HepG2 (cell line): Measurements from ENCODE around the gene ALOX15. TPM values are rescaled to one million over a fixed set of nuclear protein-coding genes. Genes with fewer than 3 reads are reported as not detected.

ENCODE experiments used
- ATAC-seq: fragments of 200-7000 bp; cut with Tn5 transposase; 3 replicates; pipeline ENCODE4 v1.9.1; 2020; ENCODE audit warnings: mild to moderate bottlenecking, moderate library complexity
- BruUV-seq: library from RNA; stranded (reverse); fragments of 400-500 nt; replicated peaks from 2 replicates; lab custom pipeline; 2021; lab: Mats Ljungman, UMichigan
- CTCF ChIA-PET: fragments of 300-600 bp; formaldehyde crosslinking; extraction: SDS; loops from one replicate; lab custom pipeline; 2021; ENCODE audit warnings: low total read pairs, inconsistent platforms, low intra/inter-chr PET ratio; lab: Yijun Ruan, JAX
- POLR2A ChIA-PET: fragments of 350-600 bp; sonication (Branson Sonifier 250); formaldehyde crosslinking; loops from one replicate; lab custom pipeline; 2020; ENCODE audit warnings: antibody characterized with exemption, inconsistent platforms; lab: Yijun Ruan, JAX
- DNase-seq: peaks from one replicate; pipeline ENCODE4 v3.0.0-alpha.2; 2015; ENCODE audit warnings: low spot score
- FAIRE-seq: peaks from 3 replicates; lab custom pipeline; 2011; peaks lifted over from hg19 to GRCh38; lab: Jason Lieb, UNC
- H2AFZ ChIP-seq: one replicate; pipeline ENCODE4 v1.6.1; 2011; ENCODE audit warnings: low read length, inconsistent platforms
- H3K27ac ChIP-seq: fragments of 300-600 bp; 3 replicates; pipeline ENCODE4 v1.8.0; 2011; ENCODE audit warnings: mixed run types, mild to moderate bottlenecking, mixed read lengths, low read length, inconsistent platforms; ENCODE audit not compliant: insufficient read depth; ENCODE audit errors: extremely low read length
- H3K27me3 ChIP-seq, 2 experiments: fragments of 200-600 bp in 1 of 2; 2 replicates in 1 of 2; 3 replicates in 1 of 2; pipeline versions ENCODE4 v1.6.0 to v1.8.0; 2011; ENCODE audit warnings: low read length in 2 of 2, mild to moderate bottlenecking in 2 of 2, moderate library complexity in 2 of 2, inconsistent platforms in 1 of 2; ENCODE audit not compliant: insufficient read depth in 2 of 2, control insufficient read depth in 1 of 2
- H3K36me3 ChIP-seq, 2 experiments: fragments of 200-600 bp in 1 of 2; replicated peaks in 1 of 2; 2 replicates in 1 of 2; 3 replicates in 1 of 2; pipeline versions ENCODE4 v1.5.1 to v1.8.0; 2011; ENCODE audit warnings: low read length in 2 of 2, inconsistent platforms in 1 of 2; ENCODE audit not compliant: insufficient read depth in 2 of 2, control insufficient read depth in 1 of 2
- H3K4me1 ChIP-seq: 2 replicates; pipeline ENCODE4 v1.5.1; 2012; ENCODE audit warnings: low read length, inconsistent platforms; ENCODE audit not compliant: insufficient read depth
- H3K4me2 ChIP-seq: 2 replicates; pipeline ENCODE4 v1.6.0; 2011; ENCODE audit warnings: low read depth, low read length, inconsistent platforms
- H3K4me3 ChIP-seq, 3 experiments: fragments of 200-600 bp in 1 of 3; sonication (generic), shearing (Covaris generic) in 1 of 3; replicated peaks in 1 of 3; 2 replicates each; pipeline ENCODE4 v1.5.1; 2011 to 2016; ENCODE audit warnings: low read length in 3 of 3, inconsistent platforms in 2 of 3, low read depth in 2 of 3, mild to moderate bottlenecking in 2 of 3, control low read depth in 1 of 3, mixed read lengths in 1 of 3; ENCODE audit not compliant: insufficient read depth in 1 of 3
- H3K79me2 ChIP-seq: one replicate; pipeline ENCODE4 v1.6.1; 2011; ENCODE audit warnings: low read length, inconsistent platforms; ENCODE audit not compliant: insufficient read depth
- H3K9ac ChIP-seq: 2 replicates; pipeline ENCODE4 v1.6.0; 2011; ENCODE audit warnings: mild to moderate bottlenecking, low read depth, low read length, inconsistent platforms; ENCODE audit not compliant: insufficient read depth
- H3K9me3 ChIP-seq: 2 replicates; pipeline ENCODE4 v1.5.1; 2012; ENCODE audit warnings: mild to moderate bottlenecking, low read length
- H4K20me1 ChIP-seq: 2 replicates; pipeline ENCODE4 v1.6.0; 2011; ENCODE audit warnings: inconsistent platforms, mild to moderate bottlenecking, low read length, moderate library complexity; ENCODE audit not compliant: insufficient read depth
- HOMEZ ChIP-seq: IDR thresholded peaks from 2 replicates; pipeline ENCODE4 v1.6.1; 2016; ENCODE audit warnings: low read depth
- HOXA3 ChIP-seq: sonication (generic); formaldehyde crosslinking; IDR thresholded peaks from 2 replicates; pipeline ENCODE4 v1.5.0; 2020; ENCODE audit warnings: missing genetic modification reagents
- NR2F1 ChIP-seq, 2 experiments: fragments of 450-650 bp in 1 of 2; formaldehyde crosslinking in 1 of 2; IDR thresholded peaks; 2 replicates each; pipeline versions ENCODE4 v1.5.0 to v1.6.1; 2016 to 2020; ENCODE audit warnings: mild to moderate bottlenecking in 1 of 2, missing compliant biosample characterization in 1 of 2, missing genetic modification reagents in 1 of 2, moderate library complexity in 1 of 2
- RELA ChIP-seq: sonication (generic); formaldehyde crosslinking; IDR thresholded peaks from 2 replicates; pipeline ENCODE4 v1.4.0; 2020; ENCODE audit warnings: missing genetic modification reagents
- SMC3 ChIP-seq: IDR thresholded peaks from 2 replicates; pipeline ENCODE4 v1.6.1; 2011; ENCODE audit warnings: low read length, improper control_type of control experiment
- STAT5B ChIP-seq: sonication (generic); formaldehyde crosslinking; IDR thresholded peaks from 2 replicates; pipeline ENCODE4 v1.4.0; 2020; ENCODE audit warnings: missing genetic modification reagents
- ZMAT3 ChIP-seq: sonication (generic); formaldehyde crosslinking; conservative IDR thresholded peaks from 2 replicates; pipeline ENCODE4 v1.7.0; 2021; ENCODE audit warnings: missing genetic modification reagents
- ZNF256 ChIP-seq: sonication (generic); formaldehyde crosslinking; conservative IDR thresholded peaks from 2 replicates; pipeline ENCODE4 v1.4.0; 2020; ENCODE audit warnings: missing genetic modification reagents
- ZNF333 ChIP-seq: sonication (generic); formaldehyde crosslinking; IDR thresholded peaks from 2 replicates; pipeline ENCODE4 v1.4.0; 2020; ENCODE audit warnings: mild to moderate bottlenecking, missing genetic modification reagents, borderline replicate concordance
- ZNF572 ChIP-seq: sonication (generic); formaldehyde crosslinking; IDR thresholded peaks from 2 replicates; pipeline ENCODE4 v1.5.1; 2020; ENCODE audit warnings: mild to moderate bottlenecking, missing genetic modification reagents
- ZNF792 ChIP-seq: IDR thresholded peaks from 2 replicates; pipeline ENCODE4 v1.6.1; 2016
- ZSCAN20 ChIP-seq: sonication (generic); formaldehyde crosslinking; IDR thresholded peaks from 2 replicates; pipeline ENCODE4 v1.4.0; 2020; ENCODE audit warnings: missing genetic modification reagents, mild to moderate bottlenecking, borderline replicate concordance
- WGBS: methylation state at CpG from one replicate; pipeline ENCODE4 v1.1.6; 2017; ENCODE audit warnings: low lambda C conversion rate; 5-methylcytosine and 5-hydroxymethylcytosine counted together
- in situ Hi-C: cut with HindIII; loops from 2 replicates; pipeline ENCODE4 v1.10.0; 2017; ENCODE audit warnings: low pct_unique_long_range_greater_than_20kb; ENCODE audit not compliant: extremely low pct_ligation_motif_present
- intact Hi-C: fragments of 100-400 bp; cut with micrococcal nuclease; formaldehyde crosslinking; loops from one replicate; pipeline ENCODE4 v1.10.0; 2022; ENCODE audit not compliant: unreplicated experiment
- polyA plus RNA-seq, 8 experiments: library from polyadenylated mRNA; depleted of rRNA in 3 of 8; stranded (reverse) in 7 of 8; unstranded in 1 of 8; fragments of >200 nt; fragmentation: Illumina TruSeq in 4 of 8; extraction: Trizol in 4 of 8; gene quantifications; 2 replicates each; pipeline versions ENCODE4 v1.2.1 to v1.2.3, GENCODE V29; 2011 to 2016; ENCODE audit warnings: low read depth in 4 of 8, missing spikeins in 1 of 8, mixed read lengths in 1 of 8; ENCODE audit not compliant: insufficient read depth in 1 of 8
- total RNA-seq, 5 experiments: library from RNA; depleted of rRNA; stranded (reverse); fragments of >200 nt; fragmentation: Illumina TruSeq; extraction: Trizol; gene quantifications; 2 replicates each; pipeline ENCODE4 v1.2.3, GENCODE V29; 2016; ENCODE audit warnings: low read depth in 1 of 5
- TF ChIP-seq, protein P1 (sequence below): sonication (generic); formaldehyde crosslinking; IDR thresholded peaks from 2 replicates; pipeline ENCODE4 v1.4.0; 2020; ENCODE audit warnings: mild to moderate bottlenecking, missing genetic modification reagents
- TF ChIP-seq, protein P2 (sequence below): sonication (generic); formaldehyde crosslinking; IDR thresholded peaks from 2 replicates; pipeline ENCODE4 v1.9.0; 2021; ENCODE audit warnings: missing genetic modification reagents, borderline replicate concordance
- TF ChIP-seq, protein P3 (sequence below): sonication (generic); formaldehyde crosslinking; IDR thresholded peaks from 2 replicates; pipeline ENCODE4 v1.5.0; 2020; ENCODE audit warnings: missing genetic modification reagents
- TF ChIP-seq, protein P4 (sequence below): sonication (generic); formaldehyde crosslinking; IDR thresholded peaks from 2 replicates; pipeline ENCODE4 v1.4.0; 2020; ENCODE audit warnings: missing genetic modification reagents

The ALOX15 gene
- total and polyA plus RNA-seq, 2 of the 13 experiments (the other 11 are each of a cell fraction or from before 2014, with no cell fraction given): 0.04 TPM; not detected in 1

DNA sequence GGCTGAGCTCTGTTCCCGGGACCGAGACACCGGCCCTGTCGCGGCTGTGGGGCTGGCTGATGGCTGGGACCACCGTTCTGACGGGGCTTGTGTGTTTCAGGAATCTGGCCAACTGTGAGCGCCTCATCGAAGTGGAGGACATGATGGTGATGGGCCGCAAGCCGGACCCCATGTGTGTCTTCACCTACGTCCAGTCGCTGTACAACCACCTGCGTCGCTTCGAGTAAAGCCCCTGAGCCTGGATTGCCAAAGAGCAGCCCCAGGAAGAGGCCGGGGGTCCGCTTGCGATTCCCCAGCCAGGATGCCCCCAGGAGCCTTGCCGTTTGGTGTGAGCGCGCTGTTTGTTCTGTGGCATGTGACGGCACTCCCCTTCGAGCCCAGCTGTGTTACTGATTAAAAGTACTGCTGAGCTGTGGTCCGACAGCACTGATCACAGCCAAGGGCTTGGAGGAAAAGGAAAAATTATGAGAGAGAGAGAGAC lies 34.2 kb downstream of the ALOX15 start:
- Histone ChIP-seq H3K27ac (no peak overlapping the region), H4K20me1 (no peaks in the 10 kb centered on the region), H3K4me2 (no peak overlapping the region), H3K9ac (no peak overlapping the region), H3K27me3 (no peaks in the 10 kb centered on the region), H3K79me2 (no peaks in the 10 kb centered on the region), H2AFZ (no peak overlapping the region), H3K36me3 (no peaks in the 10 kb centered on the region), H3K4me3 (no peak overlapping the region), H3K4me1 (peaks cover 65% of the 10 kb centered on the region), H3K9me3 (no peaks in the 10 kb centered on the region)
- BruUV-seq: no TSS peak
- no peak for FAIRE-seq
- no peak for DNase-seq
- no peak for ATAC-seq
- ChIA-PET POLR2A (interaction anchor here (1.0 kb wide), 1 partner anchor 31 kb away, joined by 4 read pairs; no protein-coding TSS in a partner anchor), CTCF (no interaction called here)
- intact Hi-C loops (no loop called here), in situ Hi-C loops (no loop called here)
- 76% methylated on average over 9 of the region's 25 CpGs for WGBS
- no peak for TF ChIP-seq ZNF792 (CRISPR knock-in tag)
- TF ChIP-seq SMC3: no peak
- TF ChIP-seq, protein P1, sequence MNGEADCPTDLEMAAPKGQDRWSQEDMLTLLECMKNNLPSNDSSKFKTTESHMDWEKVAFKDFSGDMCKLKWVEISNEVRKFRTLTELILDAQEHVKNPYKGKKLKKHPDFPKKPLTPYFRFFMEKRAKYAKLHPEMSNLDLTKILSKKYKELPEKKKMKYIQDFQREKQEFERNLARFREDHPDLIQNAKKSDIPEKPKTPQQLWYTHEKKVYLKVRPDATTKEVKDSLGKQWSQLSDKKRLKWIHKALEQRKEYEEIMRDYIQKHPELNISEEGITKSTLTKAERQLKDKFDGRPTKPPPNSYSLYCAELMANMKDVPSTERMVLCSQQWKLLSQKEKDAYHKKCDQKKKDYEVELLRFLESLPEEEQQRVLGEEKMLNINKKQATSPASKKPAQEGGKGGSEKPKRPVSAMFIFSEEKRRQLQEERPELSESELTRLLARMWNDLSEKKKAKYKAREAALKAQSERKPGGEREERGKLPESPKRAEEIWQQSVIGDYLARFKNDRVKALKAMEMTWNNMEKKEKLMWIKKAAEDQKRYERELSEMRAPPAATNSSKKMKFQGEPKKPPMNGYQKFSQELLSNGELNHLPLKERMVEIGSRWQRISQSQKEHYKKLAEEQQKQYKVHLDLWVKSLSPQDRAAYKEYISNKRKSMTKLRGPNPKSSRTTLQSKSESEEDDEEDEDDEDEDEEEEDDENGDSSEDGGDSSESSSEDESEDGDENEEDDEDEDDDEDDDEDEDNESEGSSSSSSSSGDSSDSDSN (CRISPR knock-in tag): no peak
- no peak for TF ChIP-seq RELA (CRISPR knock-in tag)
- TF ChIP-seq ZMAT3: no peak
- TF ChIP-seq NR2F1 (CRISPR knock-in tag; IDR thresholded peaks at IDR 0.05): no peak
- no peak for TF ChIP-seq ZNF256
- no peak for TF ChIP-seq HOMEZ (CRISPR knock-in tag)
- no peak for TF ChIP-seq STAT5B (CRISPR knock-in tag)
- TF ChIP-seq, protein P2, sequence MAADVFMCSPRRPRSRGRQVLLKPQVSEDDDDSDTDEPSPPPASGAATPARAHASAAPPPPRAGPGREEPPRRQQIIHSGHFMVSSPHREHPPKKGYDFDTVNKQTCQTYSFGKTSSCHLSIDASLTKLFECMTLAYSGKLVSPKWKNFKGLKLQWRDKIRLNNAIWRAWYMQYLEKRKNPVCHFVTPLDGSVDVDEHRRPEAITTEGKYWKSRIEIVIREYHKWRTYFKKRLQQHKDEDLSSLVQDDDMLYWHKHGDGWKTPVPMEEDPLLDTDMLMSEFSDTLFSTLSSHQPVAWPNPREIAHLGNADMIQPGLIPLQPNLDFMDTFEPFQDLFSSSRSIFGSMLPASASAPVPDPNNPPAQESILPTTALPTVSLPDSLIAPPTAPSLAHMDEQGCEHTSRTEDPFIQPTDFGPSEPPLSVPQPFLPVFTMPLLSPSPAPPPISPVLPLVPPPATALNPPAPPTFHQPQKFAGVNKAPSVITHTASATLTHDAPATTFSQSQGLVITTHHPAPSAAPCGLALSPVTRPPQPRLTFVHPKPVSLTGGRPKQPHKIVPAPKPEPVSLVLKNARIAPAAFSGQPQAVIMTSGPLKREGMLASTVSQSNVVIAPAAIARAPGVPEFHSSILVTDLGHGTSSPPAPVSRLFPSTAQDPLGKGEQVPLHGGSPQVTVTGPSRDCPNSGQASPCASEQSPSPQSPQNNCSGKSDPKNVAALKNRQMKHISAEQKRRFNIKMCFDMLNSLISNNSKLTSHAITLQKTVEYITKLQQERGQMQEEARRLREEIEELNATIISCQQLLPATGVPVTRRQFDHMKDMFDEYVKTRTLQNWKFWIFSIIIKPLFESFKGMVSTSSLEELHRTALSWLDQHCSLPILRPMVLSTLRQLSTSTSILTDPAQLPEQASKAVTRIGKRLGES (CRISPR knock-in tag): no peak
- TF ChIP-seq, protein P3, sequence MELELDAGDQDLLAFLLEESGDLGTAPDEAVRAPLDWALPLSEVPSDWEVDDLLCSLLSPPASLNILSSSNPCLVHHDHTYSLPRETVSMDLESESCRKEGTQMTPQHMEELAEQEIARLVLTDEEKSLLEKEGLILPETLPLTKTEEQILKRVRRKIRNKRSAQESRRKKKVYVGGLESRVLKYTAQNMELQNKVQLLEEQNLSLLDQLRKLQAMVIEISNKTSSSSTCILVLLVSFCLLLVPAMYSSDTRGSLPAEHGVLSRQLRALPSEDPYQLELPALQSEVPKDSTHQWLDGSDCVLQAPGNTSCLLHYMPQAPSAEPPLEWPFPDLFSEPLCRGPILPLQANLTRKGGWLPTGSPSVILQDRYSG (CRISPR knock-in tag): no peak
- TF ChIP-seq HOXA3 (CRISPR knock-in tag): no peak
- no peak for TF ChIP-seq ZNF572
- TF ChIP-seq ZNF333 (CRISPR knock-in tag): no peak
- TF ChIP-seq, protein P4, sequence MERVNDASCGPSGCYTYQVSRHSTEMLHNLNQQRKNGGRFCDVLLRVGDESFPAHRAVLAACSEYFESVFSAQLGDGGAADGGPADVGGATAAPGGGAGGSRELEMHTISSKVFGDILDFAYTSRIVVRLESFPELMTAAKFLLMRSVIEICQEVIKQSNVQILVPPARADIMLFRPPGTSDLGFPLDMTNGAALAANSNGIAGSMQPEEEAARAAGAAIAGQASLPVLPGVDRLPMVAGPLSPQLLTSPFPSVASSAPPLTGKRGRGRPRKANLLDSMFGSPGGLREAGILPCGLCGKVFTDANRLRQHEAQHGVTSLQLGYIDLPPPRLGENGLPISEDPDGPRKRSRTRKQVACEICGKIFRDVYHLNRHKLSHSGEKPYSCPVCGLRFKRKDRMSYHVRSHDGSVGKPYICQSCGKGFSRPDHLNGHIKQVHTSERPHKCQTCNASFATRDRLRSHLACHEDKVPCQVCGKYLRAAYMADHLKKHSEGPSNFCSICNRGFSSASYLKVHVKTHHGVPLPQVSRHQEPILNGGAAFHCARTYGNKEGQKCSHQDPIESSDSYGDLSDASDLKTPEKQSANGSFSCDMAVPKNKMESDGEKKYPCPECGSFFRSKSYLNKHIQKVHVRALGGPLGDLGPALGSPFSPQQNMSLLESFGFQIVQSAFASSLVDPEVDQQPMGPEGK (CRISPR knock-in tag): no peak
- no peak for TF ChIP-seq ZSCAN20
